Activated CD8-positive, alpha-beta memory T cell treated with anti-CD3 and anti-CD28 coated beads, Interleukin-2, amount 10 ng/mL, durations not matched to agents 7 days and 5 days (primary cell): ENCODE results near the gene OAS2. TPM values are rescaled to one million over a fixed set of nuclear protein-coding genes. Genes with fewer than 3 reads are reported as not detected.

Experiments
- ATAC-seq: fragments of 150-1000 bp; cut with Tn5 transposase; one replicate; pipeline ENCODE4 v1.10.0; 2021; ENCODE audit warnings: moderate library complexity
- CTCF ChIA-PET: fragments of 350-600 bp; sonication (Branson Sonifier 250); formaldehyde crosslinking; loops from one replicate; lab custom pipeline; 2021; ENCODE audit warnings: antibody characterized with exemption; lab: Charles Lee
- DNase-seq: peaks from one replicate; pipeline ENCODE4 v3.0.0-alpha.2; 2020
- H3K27ac Mint-ChIP-seq: one replicate; pipeline ENCODE4 v1.8.0; 2021; ENCODE audit warnings: mild to moderate bottlenecking, mixed read lengths
- H3K27me3 Mint-ChIP-seq: one replicate; pipeline ENCODE4 v1.8.0; 2021; ENCODE audit warnings: mixed read lengths
- H3K36me3 Mint-ChIP-seq: one replicate; pipeline ENCODE4 v1.8.0; 2021; ENCODE audit warnings: mild to moderate bottlenecking, mixed read lengths
- H3K4me1 Mint-ChIP-seq: one replicate; pipeline ENCODE4 v1.8.0; 2021; ENCODE audit warnings: mixed read lengths
- H3K4me3 Mint-ChIP-seq: one replicate; pipeline ENCODE4 v1.8.0; 2021; ENCODE audit warnings: mild to moderate bottlenecking, moderate library complexity, mixed read lengths
- H3K9me3 Mint-ChIP-seq: one replicate; pipeline ENCODE4 v1.8.0; 2022; ENCODE audit warnings: low read depth, mixed read lengths
- total RNA-seq, 2 experiments: library from RNA; stranded (reverse); gene quantifications; one replicate each; pipeline ENCODE4 v1.2.3, GENCODE V29; 2021

Gene OAS2
- total RNA-seq, 2 experiments from 2014 or later = 276 to 383 TPM

DNA sequence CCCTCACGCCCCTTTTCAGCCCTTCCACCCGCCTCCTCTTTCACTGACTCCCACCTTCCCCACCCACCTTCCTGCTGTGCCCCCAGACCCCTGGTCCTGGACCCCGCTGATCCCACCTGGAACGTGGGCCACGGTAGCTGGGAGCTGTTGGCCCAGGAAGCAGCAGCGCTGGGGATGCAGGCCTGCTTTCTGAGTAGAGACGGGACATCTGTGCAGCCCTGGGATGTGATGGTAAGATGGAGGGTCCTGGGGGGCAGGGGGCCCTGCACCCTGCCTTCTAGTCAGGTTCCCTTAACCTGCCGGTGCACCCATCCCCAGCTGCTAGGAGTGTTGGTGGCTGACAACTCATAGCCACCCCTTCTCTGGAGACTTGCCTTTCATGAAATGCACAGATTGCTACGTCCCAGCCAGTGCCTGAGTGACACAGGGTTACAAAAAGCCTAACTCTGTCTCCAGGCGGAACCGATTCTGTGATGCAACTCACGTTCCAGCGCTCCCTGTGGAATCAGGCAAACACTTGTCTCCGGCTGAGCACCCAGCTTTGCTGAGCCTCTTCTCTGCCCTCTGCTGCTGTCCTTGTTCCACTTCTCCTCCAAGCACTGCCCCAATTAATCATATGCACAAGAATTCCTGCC is 15.0 kb upstream of the OAS2 start:
- H3K27ac Mint-ChIP-seq = no peak overlapping the region
- CTCF ChIA-PET = interaction anchor here (1.1 to 1.5 kb wide), 4 partner anchors 12 to 63 kb away, joined by 4 to 5 read pairs (median 4); no protein-coding TSS in a partner anchor
- H3K9me3 Mint-ChIP-seq = no peaks in the 10 kb centered on the region
- peaks cover 95% of the 10 kb centered on the region for H3K36me3 Mint-ChIP-seq
- DNase-seq (no peak), ATAC-seq (no peak)
- no peak overlapping the region for H3K4me3 Mint-ChIP-seq
- no peaks in the 10 kb centered on the region for H3K27me3 Mint-ChIP-seq
- H3K4me1 Mint-ChIP-seq = peaks cover 26% of the 10 kb centered on the region

DNA sequence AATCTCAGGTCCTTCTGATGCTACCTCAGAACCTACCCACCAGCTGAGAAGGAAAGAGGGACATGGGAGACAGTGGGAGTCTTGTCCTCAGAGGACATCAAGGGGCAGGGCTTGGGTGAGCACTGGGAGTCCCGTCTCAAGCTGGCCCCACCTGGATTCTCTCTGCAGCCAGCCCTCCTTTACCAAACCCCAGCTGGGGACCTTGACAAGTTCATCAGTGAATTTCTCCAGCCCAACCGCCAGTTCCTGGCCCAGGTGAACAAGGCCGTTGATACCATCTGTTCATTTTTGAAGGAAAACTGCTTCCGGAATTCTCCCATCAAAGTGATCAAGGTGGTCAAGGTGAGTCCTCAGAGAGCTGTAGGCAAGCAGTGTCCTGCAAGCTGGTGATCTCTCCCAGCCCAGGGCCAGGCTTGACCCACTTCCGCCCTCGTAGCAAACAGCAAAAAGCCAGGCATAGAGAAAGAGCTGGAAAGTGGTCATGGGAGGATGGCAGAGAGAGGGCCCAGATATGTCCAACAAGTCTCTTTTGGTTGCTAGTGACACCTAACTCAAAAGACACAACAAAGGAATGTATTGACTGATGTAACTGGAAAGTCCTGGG is 14.2 kb upstream of the OAS2 start:
- CTCF ChIA-PET = interaction anchor here (1.1 to 1.5 kb wide), 3 partner anchors 11 to 29 kb away, joined by 4 to 5 read pairs (median 4); no protein-coding TSS in a partner anchor
- peaks cover 24% of the 10 kb centered on the region for H3K4me1 Mint-ChIP-seq
- ATAC-seq (no peak), DNase-seq (no peak)
- peaks cover 95% of the 10 kb centered on the region for H3K36me3 Mint-ChIP-seq
- no peaks in the 10 kb centered on the region for H3K27me3 Mint-ChIP-seq
- no peak overlapping the region for H3K27ac Mint-ChIP-seq
- H3K9me3 Mint-ChIP-seq = no peaks in the 10 kb centered on the region
- no peak overlapping the region for H3K4me3 Mint-ChIP-seq

DNA sequence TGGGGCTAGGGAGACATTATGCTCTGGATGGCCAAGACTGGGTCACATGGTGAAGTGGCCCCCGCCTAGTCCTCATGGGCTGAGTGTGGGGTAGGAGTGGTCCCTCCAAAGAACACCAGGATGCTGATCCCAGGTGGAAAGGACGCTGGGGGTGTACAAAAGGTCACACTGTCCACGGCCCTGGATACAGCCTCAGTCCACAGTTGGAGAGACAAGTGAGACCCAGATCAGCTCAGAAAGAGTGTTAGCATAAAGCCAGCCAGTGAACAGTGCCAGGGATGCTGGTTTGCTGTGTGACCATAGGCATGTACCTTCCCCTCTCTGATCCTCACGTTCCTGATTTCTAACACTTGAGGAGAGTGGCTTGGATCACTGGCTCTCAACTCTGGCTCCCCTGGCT is 13.4 kb upstream of the OAS2 start:
- CTCF ChIA-PET = interaction anchor here (1.1 to 1.5 kb wide), 2 partner anchors 14 to 28 kb away, joined by 4 to 5 read pairs; no protein-coding TSS in a partner anchor
- H3K36me3 Mint-ChIP-seq = peaks cover 95% of the 10 kb centered on the region
- ATAC-seq = no peak

DNA sequence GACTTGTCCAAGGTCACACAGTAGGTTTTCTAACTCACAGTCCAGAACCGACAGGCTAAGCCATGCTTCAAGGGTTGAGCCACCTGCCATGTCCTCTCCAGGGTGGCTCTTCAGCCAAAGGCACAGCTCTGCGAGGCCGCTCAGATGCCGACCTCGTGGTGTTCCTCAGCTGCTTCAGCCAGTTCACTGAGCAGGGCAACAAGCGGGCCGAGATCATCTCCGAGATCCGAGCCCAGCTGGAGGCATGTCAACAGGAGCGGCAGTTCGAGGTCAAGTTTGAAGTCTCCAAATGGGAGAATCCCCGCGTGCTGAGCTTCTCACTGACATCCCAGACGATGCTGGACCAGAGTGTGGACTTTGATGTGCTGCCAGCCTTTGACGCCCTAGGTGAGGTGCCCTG is 12.7 kb upstream of the OAS2 start:
- Mint-ChIP-seq H3K4me3 (no peak overlapping the region), H3K27me3 (no peaks in the 10 kb centered on the region), H3K9me3 (no peaks in the 10 kb centered on the region), H3K36me3 (peaks cover 95% of the 10 kb centered on the region), H3K27ac (no peak overlapping the region), H3K4me1 (peaks cover 15% of the 10 kb centered on the region)
- no peak for ATAC-seq
- DNase-seq = no peak
- CTCF ChIA-PET = interaction anchor here (1.0 kb wide), 1 partner anchor 16 kb away, joined by 4 read pairs; no protein-coding TSS in a partner anchor

More for the DNA sequence above, 13.4 kb upstream of the OAS2 start:
- no peaks in the 10 kb centered on the region for H3K9me3 Mint-ChIP-seq
- H3K27ac Mint-ChIP-seq = no peak overlapping the region
- H3K4me1 Mint-ChIP-seq = peaks cover 17% of the 10 kb centered on the region
- no peak overlapping the region for H3K4me3 Mint-ChIP-seq
- no peaks in the 10 kb centered on the region for H3K27me3 Mint-ChIP-seq
- DNase-seq = no peak

DNA sequence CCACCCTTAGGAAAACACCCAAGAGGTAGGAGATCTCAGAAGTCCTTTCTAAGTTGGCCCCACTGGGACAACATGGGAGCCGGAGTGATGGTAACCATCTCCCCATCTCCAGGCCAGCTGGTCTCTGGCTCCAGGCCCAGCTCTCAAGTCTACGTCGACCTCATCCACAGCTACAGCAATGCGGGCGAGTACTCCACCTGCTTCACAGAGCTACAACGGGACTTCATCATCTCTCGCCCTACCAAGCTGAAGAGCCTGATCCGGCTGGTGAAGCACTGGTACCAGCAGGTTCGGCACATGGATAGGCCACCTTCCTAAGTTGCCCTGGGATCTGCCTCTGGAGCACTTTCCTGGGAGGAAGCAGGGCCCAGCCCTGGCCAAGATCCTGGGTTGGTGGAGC is 11.0 kb upstream of the OAS2 start:
- Mint-ChIP-seq H3K36me3 (peaks cover 95% of the 10 kb centered on the region), H3K27me3 (no peaks in the 10 kb centered on the region), H3K27ac (no peak overlapping the region), H3K9me3 (no peaks in the 10 kb centered on the region), H3K4me1 (peaks cover 7% of the 10 kb centered on the region), H3K4me3 (no peak overlapping the region)
- no peak for DNase-seq
- no peak for ATAC-seq
- CTCF ChIA-PET = no interaction called here

DNA sequence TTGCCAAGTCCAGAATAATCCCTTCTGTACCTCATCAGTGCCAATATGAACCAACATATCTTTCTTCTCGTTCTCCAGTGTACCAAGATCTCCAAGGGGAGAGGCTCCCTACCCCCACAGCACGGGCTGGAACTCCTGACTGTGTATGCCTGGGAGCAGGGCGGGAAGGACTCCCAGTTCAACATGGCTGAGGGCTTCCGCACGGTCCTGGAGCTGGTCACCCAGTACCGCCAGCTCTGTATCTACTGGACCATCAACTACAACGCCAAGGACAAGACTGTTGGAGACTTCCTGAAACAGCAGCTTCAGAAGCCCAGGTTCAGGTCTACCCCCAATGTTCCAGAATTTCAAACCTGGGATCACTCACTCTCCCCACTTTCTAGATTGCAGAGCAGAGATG is 10.5 kb upstream of the OAS2 start:
- Mint-ChIP-seq H3K4me3 (no peak overlapping the region), H3K9me3 (no peaks in the 10 kb centered on the region), H3K27me3 (no peaks in the 10 kb centered on the region), H3K36me3 (peaks cover 93% of the 10 kb centered on the region), H3K4me1 (peaks cover 7% of the 10 kb centered on the region), H3K27ac (no peak overlapping the region)
- DNase-seq (no peak), ATAC-seq (no peak)
- CTCF ChIA-PET = interaction anchor here (1.4 kb wide), 1 partner anchor 68 kb away, joined by 5 read pairs; no protein-coding TSS in a partner anchor

DNA sequence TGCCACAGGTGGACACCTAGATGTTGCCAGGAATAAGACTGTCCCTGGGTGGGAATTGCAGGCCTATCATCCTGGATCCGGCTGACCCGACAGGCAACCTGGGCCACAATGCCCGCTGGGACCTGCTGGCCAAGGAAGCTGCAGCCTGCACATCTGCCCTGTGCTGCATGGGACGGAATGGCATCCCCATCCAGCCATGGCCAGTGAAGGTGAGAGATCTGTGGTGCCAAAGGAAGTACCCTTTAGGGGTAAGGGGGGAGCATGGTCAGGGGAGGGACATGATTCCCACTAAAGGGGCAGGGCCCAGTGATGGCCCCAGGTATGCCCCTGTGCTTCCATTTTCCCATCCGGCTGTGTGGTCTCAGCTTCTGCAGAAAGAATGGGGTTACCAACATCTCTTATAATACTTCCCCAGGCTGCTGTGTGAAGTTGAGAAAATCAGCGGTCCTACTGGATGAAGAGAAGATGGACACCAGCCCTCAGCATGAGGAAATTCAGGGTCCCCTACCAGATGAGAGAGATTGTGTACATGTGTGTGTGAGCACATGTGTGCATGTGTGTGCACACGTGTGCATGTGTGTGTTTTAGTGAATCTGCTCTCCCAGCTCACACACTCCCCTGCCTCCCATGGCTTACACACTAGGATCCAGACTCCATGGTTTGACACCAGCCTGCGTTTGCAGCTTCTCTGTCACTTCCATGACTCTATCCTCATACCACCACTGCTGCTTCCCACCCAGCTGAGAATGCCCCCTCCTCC is 8.6 kb upstream of the OAS2 start:
- CTCF ChIA-PET = interaction anchor here (0.8 kb wide), 1 partner anchor 69 kb away, joined by 3 read pairs; no protein-coding TSS in a partner anchor
- ATAC-seq (no peak), DNase-seq (no peak)
- Mint-ChIP-seq H3K27me3 (no peaks in the 10 kb centered on the region), H3K27ac (peak overlapping the region; percentile 42), H3K4me1 (peaks cover 9% of the 10 kb centered on the region), H3K36me3 (peaks cover 86% of the 10 kb centered on the region), H3K4me3 (no peak overlapping the region), H3K9me3 (no peaks in the 10 kb centered on the region)

DNA sequence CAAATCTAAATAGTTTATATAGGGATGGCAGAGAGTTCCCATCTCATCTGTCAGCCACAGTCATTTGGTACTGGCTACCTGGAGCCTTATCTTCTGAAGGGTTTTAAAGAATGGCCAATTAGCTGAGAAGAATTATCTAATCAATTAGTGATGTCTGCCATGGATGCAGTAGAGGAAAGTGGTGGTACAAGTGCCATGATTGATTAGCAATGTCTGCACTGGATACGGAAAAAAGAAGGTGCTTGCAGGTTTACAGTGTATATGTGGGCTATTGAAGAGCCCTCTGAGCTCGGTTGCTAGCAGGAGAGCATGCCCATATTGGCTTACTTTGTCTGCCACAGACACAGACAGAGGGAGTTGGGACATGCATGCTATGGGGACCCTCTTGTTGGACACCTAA is 7.9 kb upstream of the OAS2 start:
- Mint-ChIP-seq H3K9me3 (no peaks in the 10 kb centered on the region), H3K4me3 (no peak overlapping the region), H3K36me3 (peaks cover 86% of the 10 kb centered on the region), H3K4me1 (peaks cover 14% of the 10 kb centered on the region), H3K27ac (no peak overlapping the region), H3K27me3 (no peaks in the 10 kb centered on the region)
- CTCF ChIA-PET = interaction anchor here (0.8 kb wide), 1 partner anchor 70 kb away, joined by 3 read pairs; no protein-coding TSS in a partner anchor
- ATAC-seq (no peak), DNase-seq (no peak)

DNA sequence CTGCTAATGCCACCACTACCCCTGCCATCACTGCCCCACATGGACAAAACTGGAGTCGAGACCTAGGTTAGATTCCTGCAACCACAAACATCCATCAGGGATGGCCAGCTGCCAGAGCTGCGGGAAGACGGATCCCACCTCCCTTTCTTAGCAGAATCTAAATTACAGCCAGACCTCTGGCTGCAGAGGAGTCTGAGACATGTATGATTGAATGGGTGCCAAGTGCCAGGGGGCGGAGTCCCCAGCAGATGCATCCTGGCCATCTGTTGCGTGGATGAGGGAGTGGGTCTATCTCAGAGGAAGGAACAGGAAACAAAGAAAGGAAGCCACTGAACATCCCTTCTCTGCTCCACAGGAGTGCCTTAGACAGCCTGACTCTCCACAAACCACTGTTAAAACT is 7.1 kb upstream of the OAS2 start:
- peaks cover 78% of the 10 kb centered on the region for H3K36me3 Mint-ChIP-seq
- DNase-seq (no peak), ATAC-seq (no peak)
- no peak overlapping the region for H3K4me3 Mint-ChIP-seq
- H3K27ac Mint-ChIP-seq = no peak overlapping the region
- peaks cover 18% of the 10 kb centered on the region for H3K4me1 Mint-ChIP-seq
- CTCF ChIA-PET = no interaction called here
- no peaks in the 10 kb centered on the region for H3K9me3 Mint-ChIP-seq
- H3K27me3 Mint-ChIP-seq = no peaks in the 10 kb centered on the region

DNA sequence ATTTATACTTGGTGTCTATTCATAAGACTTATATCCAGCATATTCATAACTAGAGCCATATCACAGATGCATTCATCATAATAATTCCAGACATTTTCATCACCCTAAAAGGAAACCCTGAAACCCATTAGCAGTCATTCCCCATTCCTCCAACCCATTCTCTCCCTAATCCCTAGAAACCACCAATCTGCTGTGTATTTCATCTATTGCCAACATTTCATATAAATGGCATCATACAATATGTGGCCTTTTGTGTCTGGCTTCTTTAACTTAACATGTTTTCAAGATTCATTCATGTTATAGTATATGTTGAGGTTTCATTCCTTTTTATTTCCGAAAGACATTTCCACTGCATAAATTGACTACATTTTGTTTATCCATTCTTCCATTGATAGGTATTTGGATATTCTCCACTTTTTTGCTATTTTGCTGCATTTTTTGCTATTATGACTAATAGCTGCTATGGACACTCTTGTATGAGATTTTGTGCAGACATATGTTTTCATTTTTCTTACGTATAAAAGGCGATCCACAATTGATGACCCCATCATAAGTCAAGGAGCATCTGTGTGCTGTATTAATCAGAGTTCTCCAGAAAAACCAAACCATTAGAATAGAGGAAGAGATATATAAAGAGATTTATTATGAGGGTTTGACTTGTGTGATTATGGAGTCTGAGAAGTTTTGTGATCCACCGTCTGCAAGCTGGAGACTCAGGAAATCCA is 5.1 kb upstream of the OAS2 start:
- Mint-ChIP-seq H3K9me3 (no peaks in the 10 kb centered on the region), H3K4me3 (no peak overlapping the region), H3K4me1 (peaks cover 30% of the 10 kb centered on the region), H3K27ac (peak overlapping the region; percentile 62), H3K36me3 (peaks cover 59% of the 10 kb centered on the region), H3K27me3 (no peaks in the 10 kb centered on the region)
- no peak for ATAC-seq
- CTCF ChIA-PET = interaction anchor here (1.5 kb wide), 1 partner anchor 12 kb away, joined by 3 read pairs; no protein-coding TSS in a partner anchor
- DNase-seq = no peak

DNA sequence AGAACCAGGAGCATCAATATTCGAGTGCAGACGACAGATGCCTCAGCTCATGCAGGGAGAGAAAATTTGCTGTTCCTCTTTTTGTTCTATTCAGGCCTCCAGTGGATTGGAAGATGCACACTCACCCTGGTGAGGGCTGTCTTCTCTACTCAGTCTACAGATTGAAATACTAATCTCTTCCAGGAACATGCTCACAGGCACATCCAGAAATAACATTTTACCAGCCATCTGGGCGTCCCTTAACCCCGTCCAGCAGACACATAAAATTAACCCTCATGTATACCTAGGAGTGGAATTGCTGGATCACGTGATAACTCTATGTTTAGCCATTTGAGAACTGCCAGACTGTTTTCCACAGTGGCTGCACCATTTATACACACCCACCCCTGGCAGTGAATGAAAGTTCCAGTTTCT is 4.5 kb upstream of the OAS2 start:
- no peak for DNase-seq
- CTCF ChIA-PET = interaction anchor here (1.5 kb wide), 1 partner anchor 13 kb away, joined by 3 read pairs; no protein-coding TSS in a partner anchor
- H3K4me3 Mint-ChIP-seq = no peak overlapping the region
- peaks cover 29% of the 10 kb centered on the region for H3K4me1 Mint-ChIP-seq
- H3K36me3 Mint-ChIP-seq = peaks cover 57% of the 10 kb centered on the region
- no peaks in the 10 kb centered on the region for H3K9me3 Mint-ChIP-seq
- ATAC-seq = no peak
- no peak overlapping the region for H3K27ac Mint-ChIP-seq
- no peaks in the 10 kb centered on the region for H3K27me3 Mint-ChIP-seq

DNA sequence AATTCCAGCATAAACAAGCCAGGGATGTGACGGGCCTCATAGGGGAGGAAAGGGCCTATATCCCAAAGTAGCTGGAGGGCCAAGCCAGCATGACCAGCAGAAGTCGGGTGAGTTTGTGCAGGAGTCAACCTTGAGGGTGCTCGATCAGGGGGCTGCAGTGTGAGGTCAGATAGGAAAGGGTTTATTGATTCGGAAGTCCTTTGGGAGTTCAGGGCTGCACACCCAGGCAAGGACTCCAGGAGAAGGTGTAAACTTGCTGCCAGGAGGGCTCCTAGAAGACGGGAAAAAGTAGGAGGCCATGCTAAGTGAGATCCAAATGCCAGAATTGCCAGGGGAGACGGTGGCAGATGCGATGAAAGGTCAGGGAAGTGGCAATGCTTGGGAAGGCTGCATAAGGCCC is 3.4 kb upstream of the OAS2 start:
- Mint-ChIP-seq H3K9me3 (no peaks in the 10 kb centered on the region), H3K27me3 (no peaks in the 10 kb centered on the region), H3K27ac (no peak overlapping the region), H3K4me3 (no peak overlapping the region), H3K36me3 (peaks cover 57% of the 10 kb centered on the region), H3K4me1 (peaks cover 29% of the 10 kb centered on the region)
- CTCF ChIA-PET = interaction anchor here (0.7 to 1.2 kb wide), 4 partner anchors 11 to 32 kb away, joined by 3 to 4 read pairs (median 4); no protein-coding TSS in a partner anchor
- DNase-seq (no peak), ATAC-seq (no peak)
